HepG2 (cell line): ENCODE measurements around the gene RSPH9. TPM values are rescaled to one million over a fixed set of nuclear protein-coding genes. Genes with fewer than 3 reads are reported as not detected.

Source experiments
- DMAP1 ChIP-seq: IDR thresholded peaks from 2 replicates; pipeline ENCODE4 v1.6.1; 2016
- ESRRA ChIP-seq: sonication (generic); formaldehyde crosslinking; IDR thresholded peaks from 2 replicates; pipeline ENCODE4 v1.5.1; 2020; ENCODE audit warnings: mild to moderate bottlenecking, low read depth, missing genetic modification reagents
- HMG20A ChIP-seq: IDR thresholded peaks from 2 replicates; pipeline ENCODE4 v1.6.1; 2016; ENCODE audit warnings: borderline replicate concordance
- HMGA1 ChIP-seq: sonication (generic); formaldehyde crosslinking; conservative IDR thresholded peaks from 2 replicates; pipeline ENCODE4 v1.4.0; 2020; ENCODE audit warnings: missing genetic modification reagents
- JARID2 ChIP-seq: sonication (generic); formaldehyde crosslinking; IDR thresholded peaks from 2 replicates; pipeline ENCODE4 v1.8.1; 2023; ENCODE audit warnings: missing genetic modification reagents, inconsistent platforms; ENCODE audit not compliant: insufficient replicate concordance
- JUNB ChIP-seq: sonication (generic); formaldehyde crosslinking; IDR thresholded peaks from 2 replicates; pipeline ENCODE4 v1.8.0; 2022; ENCODE audit warnings: missing genetic modification reagents, mild to moderate bottlenecking, borderline replicate concordance
- JUND ChIP-seq: sonication (generic); formaldehyde crosslinking; IDR thresholded peaks from 2 replicates; pipeline ENCODE4 v1.8.0; 2022; ENCODE audit warnings: mild to moderate bottlenecking, missing genetic modification reagents
- MBD4 ChIP-seq: IDR thresholded peaks from 2 replicates; pipeline ENCODE4 v1.6.1; 2012; ENCODE audit warnings: low read length, inconsistent platforms, borderline replicate concordance
- PHF20 ChIP-seq: sonication (generic); formaldehyde crosslinking; IDR thresholded peaks from 2 replicates; pipeline ENCODE4 v1.5.0; 2020; ENCODE audit warnings: mild to moderate bottlenecking, missing genetic modification reagents
- PITX1 ChIP-seq: sonication (generic); formaldehyde crosslinking; IDR thresholded peaks from 2 replicates; pipeline ENCODE4 v1.5.1; 2020; ENCODE audit warnings: mild to moderate bottlenecking, missing genetic modification reagents
- POLR2G ChIP-seq: fragments of 200-400 bp; formaldehyde crosslinking; IDR thresholded peaks from 2 replicates; pipeline ENCODE4 v1.6.1; 2018; ENCODE audit warnings: mild to moderate bottlenecking, low read depth, low read length, moderate library complexity
- SIX1 ChIP-seq: sonication (generic); formaldehyde crosslinking; IDR thresholded peaks from 2 replicates; pipeline ENCODE4 v1.4.0; 2020; ENCODE audit warnings: missing genetic modification reagents, borderline replicate concordance
- SMC3 ChIP-seq: IDR thresholded peaks from 2 replicates; pipeline ENCODE4 v1.6.1; 2011; ENCODE audit warnings: low read length, improper control_type of control experiment
- SOX13 ChIP-seq, 3 experiments: fragments of 450-650 bp in 1 of 3; sonication (generic) in 1 of 3; formaldehyde crosslinking in 1 of 3; IDR thresholded peaks in 2 of 3; conservative IDR thresholded peaks in 1 of 3; 2 replicates each; pipeline versions ENCODE4 v1.5.0 to v1.6.1; 2016 to 2020; ENCODE audit warnings: antibody characterized with exemption in 1 of 3, mild to moderate bottlenecking in 1 of 3, missing compliant biosample characterization in 1 of 3, missing genetic modification reagents in 1 of 3, moderate library complexity in 1 of 3
- TRIM22 ChIP-seq: fragments of 450-650 bp; IDR thresholded peaks from 2 replicates; pipeline ENCODE4 v1.6.1; 2017
- ZEB1 ChIP-seq: IDR thresholded peaks from 2 replicates; pipeline ENCODE4 v1.6.1; 2012; ENCODE audit warnings: mild to moderate bottlenecking, low read depth, inconsistent platforms; ENCODE audit not compliant: insufficient replicate concordance
- ZFP36 ChIP-seq: fragments of 150-350 bp; IDR thresholded peaks from 2 replicates; pipeline ENCODE4 v1.6.1; 2018; ENCODE audit warnings: borderline replicate concordance, low read length, low read depth; ENCODE audit not compliant: partially characterized antibody
- ZKSCAN8 ChIP-seq: IDR thresholded peaks from 2 replicates; pipeline ENCODE4 v1.6.1; 2016; ENCODE audit warnings: borderline replicate concordance, missing genetic modification reagents, missing compliant biosample characterization
- ZNF335 ChIP-seq: sonication (generic); formaldehyde crosslinking; IDR thresholded peaks from 2 replicates; pipeline ENCODE4 v1.4.0; 2020; ENCODE audit warnings: missing genetic modification reagents
- ZNF337 ChIP-seq: sonication (generic); formaldehyde crosslinking; IDR thresholded peaks from 2 replicates; pipeline ENCODE4 v1.5.1; 2020; ENCODE audit warnings: missing genetic modification reagents, low read depth, mild to moderate bottlenecking, borderline replicate concordance
- ZNF558 ChIP-seq: sonication (generic); formaldehyde crosslinking; IDR thresholded peaks from 2 replicates; pipeline ENCODE4 v1.9.0; 2022; ENCODE audit warnings: mild to moderate bottlenecking, missing genetic modification reagents, borderline replicate concordance
- ZNF720 ChIP-seq: sonication (generic); formaldehyde crosslinking; IDR thresholded peaks from 2 replicates; pipeline ENCODE4 v1.4.0; 2020; ENCODE audit warnings: missing genetic modification reagents
- polyA plus RNA-seq, 8 experiments: library from polyadenylated mRNA; depleted of rRNA in 3 of 8; stranded (reverse) in 7 of 8; unstranded in 1 of 8; fragments of >200 nt; fragmentation: Illumina TruSeq in 4 of 8; extraction: Trizol in 4 of 8; gene quantifications; 2 replicates each; pipeline versions ENCODE4 v1.2.1 to v1.2.3, GENCODE V29; 2011 to 2016; ENCODE audit warnings: low read depth in 4 of 8, missing spikeins in 1 of 8, mixed read lengths in 1 of 8; ENCODE audit not compliant: insufficient read depth in 1 of 8
- total RNA-seq, 5 experiments: library from RNA; depleted of rRNA; stranded (reverse); fragments of >200 nt; fragmentation: Illumina TruSeq; extraction: Trizol; gene quantifications; 2 replicates each; pipeline ENCODE4 v1.2.3, GENCODE V29; 2016; ENCODE audit warnings: low read depth in 1 of 5
- TF ChIP-seq, protein P1 (sequence below): sonication (generic); formaldehyde crosslinking; IDR thresholded peaks from 2 replicates; pipeline ENCODE4 v1.5.1; 2020; ENCODE audit warnings: mild to moderate bottlenecking, missing genetic modification reagents, borderline replicate concordance

The RSPH9 gene
- total and polyA plus RNA-seq, 2 of the 13 experiments (the other 11 are each of a cell fraction or from before 2014, with no cell fraction given) = 0.04 TPM; not detected in 1

DNA sequence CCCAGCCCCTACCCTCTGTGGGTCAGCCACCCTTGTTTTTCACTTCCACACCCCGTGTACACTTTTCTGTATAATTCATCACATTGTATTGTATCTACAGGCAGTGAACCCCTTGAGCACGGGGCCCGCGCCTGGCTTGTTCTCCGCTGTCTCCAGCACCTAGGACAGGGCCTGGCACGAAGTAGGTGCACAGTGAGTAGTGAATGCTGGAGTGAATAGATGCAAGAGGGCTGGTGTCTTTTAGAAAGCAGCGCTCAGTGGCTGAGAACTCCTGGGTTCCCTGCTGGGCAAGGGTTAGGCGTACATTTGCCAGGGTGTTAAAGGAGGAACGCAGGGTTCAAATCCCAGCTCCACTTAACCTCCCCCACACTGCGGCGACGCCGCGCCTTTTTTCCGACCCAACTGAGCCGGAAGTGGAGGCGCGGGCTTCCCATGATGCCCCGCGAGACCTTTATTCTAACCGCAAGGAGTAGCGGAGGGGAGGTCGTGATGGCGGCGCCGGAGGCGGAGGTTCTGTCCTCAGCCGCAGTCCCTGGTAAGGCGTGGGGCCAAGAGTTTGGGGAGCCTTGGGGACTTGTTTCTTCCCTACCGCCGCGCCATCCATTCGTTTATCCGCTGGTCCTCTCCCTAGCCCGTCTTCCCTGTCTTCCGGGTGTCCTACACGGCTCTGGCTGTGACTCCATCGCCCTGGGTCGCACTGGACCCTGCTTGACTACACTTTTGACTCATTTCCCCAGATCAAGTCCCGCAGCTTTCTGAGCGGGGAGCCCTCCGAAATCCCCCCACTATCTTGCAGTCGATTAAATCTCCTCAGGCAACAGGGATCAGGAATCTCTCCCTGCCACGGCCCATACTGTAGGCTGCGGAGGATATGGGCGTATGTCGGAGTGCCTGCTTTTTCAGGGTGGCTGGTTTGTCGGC lies 9.2 kb upstream of the RSPH9 start, which contains the start of gene MAD2L1BP (continued):
- TF ChIP-seq POLR2G = peak; percentile 100
- TF ChIP-seq SOX13 (IDR thresholded peaks at IDR 0.05) = no peak
- peak in 1 of 2 experiments; percentile 32; a peak in 2 of 4 replicates for TF ChIP-seq SOX13 (CRISPR knock-in tag; conservative IDR thresholded peaks at IDR 0.05 in 1 of 2, IDR thresholded peaks at IDR 0.05 in 1 of 2)
- no peak for TF ChIP-seq MBD4
- peak; percentile 60 for TF ChIP-seq JARID2 (CRISPR knock-in tag)
- peak; percentile 51; the same call in 1 of the 2 replicates for TF ChIP-seq SIX1
- peak; percentile 96 for TF ChIP-seq DMAP1 (CRISPR knock-in tag)
- peak; percentile 70; the same call in 1 of the 2 replicates for TF ChIP-seq ZNF558 (CRISPR knock-in tag)
- no peak for TF ChIP-seq HMGA1 (CRISPR knock-in tag)
- TF ChIP-seq PHF20 (CRISPR knock-in tag) = peak; percentile 92
- TF ChIP-seq JUND (CRISPR knock-in tag) = no peak
- no peak for TF ChIP-seq SMC3
- peak; percentile 29; the same call in 1 of the 2 replicates for TF ChIP-seq HMG20A (CRISPR knock-in tag)
- TF ChIP-seq, protein P1, sequence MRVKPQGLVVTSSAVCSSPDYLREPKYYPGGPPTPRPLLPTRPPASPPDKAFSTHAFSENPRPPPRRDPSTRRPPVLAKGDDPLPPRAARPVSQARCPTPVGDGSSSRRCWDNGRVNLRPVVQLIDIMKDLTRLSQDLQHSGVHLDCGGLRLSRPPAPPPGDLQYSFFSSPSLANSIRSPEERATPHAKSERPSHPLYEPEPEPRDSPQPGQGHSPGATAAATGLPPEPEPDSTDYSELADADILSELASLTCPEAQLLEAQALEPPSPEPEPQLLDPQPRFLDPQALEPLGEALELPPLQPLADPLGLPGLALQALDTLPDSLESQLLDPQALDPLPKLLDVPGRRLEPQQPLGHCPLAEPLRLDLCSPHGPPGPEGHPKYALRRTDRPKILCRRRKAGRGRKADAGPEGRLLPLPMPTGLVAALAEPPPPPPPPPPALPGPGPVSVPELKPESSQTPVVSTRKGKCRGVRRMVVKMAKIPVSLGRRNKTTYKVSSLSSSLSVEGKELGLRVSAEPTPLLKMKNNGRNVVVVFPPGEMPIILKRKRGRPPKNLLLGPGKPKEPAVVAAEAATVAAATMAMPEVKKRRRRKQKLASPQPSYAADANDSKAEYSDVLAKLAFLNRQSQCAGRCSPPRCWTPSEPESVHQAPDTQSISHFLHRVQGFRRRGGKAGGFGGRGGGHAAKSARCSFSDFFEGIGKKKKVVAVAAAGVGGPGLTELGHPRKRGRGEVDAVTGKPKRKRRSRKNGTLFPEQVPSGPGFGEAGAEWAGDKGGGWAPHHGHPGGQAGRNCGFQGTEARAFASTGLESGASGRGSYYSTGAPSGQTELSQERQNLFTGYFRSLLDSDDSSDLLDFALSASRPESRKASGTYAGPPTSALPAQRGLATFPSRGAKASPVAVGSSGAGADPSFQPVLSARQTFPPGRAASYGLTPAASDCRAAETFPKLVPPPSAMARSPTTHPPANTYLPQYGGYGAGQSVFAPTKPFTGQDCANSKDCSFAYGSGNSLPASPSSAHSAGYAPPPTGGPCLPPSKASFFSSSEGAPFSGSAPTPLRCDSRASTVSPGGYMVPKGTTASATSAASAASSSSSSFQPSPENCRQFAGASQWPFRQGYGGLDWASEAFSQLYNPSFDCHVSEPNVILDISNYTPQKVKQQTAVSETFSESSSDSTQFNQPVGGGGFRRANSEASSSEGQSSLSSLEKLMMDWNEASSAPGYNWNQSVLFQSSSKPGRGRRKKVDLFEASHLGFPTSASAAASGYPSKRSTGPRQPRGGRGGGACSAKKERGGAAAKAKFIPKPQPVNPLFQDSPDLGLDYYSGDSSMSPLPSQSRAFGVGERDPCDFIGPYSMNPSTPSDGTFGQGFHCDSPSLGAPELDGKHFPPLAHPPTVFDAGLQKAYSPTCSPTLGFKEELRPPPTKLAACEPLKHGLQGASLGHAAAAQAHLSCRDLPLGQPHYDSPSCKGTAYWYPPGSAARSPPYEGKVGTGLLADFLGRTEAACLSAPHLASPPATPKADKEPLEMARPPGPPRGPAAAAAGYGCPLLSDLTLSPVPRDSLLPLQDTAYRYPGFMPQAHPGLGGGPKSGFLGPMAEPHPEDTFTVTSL (CRISPR knock-in tag) = peak; percentile 64; the same call in 1 of the 2 replicates
- no peak for TF ChIP-seq JUNB (CRISPR knock-in tag)
- peak; percentile 58; the same call in 1 of the 2 replicates for TF ChIP-seq ZKSCAN8 (CRISPR knock-in tag)
- TF ChIP-seq TRIM22 = no peak
- TF ChIP-seq ESRRA (CRISPR knock-in tag) = peak; percentile 79
- TF ChIP-seq ZEB1 = peak; percentile 1
- 0 out of 2 replicates have a peak, but pooled peaks have one; percentile 71 for TF ChIP-seq ZNF335 (CRISPR knock-in tag)
- TF ChIP-seq ZFP36 = no peak
- TF ChIP-seq ZNF720 (CRISPR knock-in tag) = no peak
- TF ChIP-seq ZNF337 (CRISPR knock-in tag) = no peak
- TF ChIP-seq PITX1 (CRISPR knock-in tag) = peak; percentile 74
